Mucosa of stomach (tissue), 1 donor: ENCODE measurements around the gene FNBP1.

ENCODE experiments used
- H3K27me3 ChIP-seq: one replicate; pipeline ENCODE4 v1.7.0; 2013; ENCODE audit warnings: mild to moderate bottlenecking, low read length; ENCODE audit not compliant: control insufficient read depth, insufficient read depth
- H3K36me3 ChIP-seq: one replicate; pipeline ENCODE4 v1.7.0; 2013; ENCODE audit warnings: low read length; ENCODE audit not compliant: control insufficient read depth, insufficient read depth
- H3K4me1 ChIP-seq: one replicate; pipeline ENCODE4 v1.7.0; 2013; ENCODE audit warnings: mild to moderate bottlenecking, low read length; ENCODE audit not compliant: control insufficient read depth, insufficient read depth
- H3K4me3 ChIP-seq: one replicate; pipeline ENCODE4 v1.7.0; 2013; ENCODE audit warnings: low read length
- H3K9ac ChIP-seq: one replicate; pipeline ENCODE4 v1.7.0; 2013; ENCODE audit warnings: mild to moderate bottlenecking, low read length, moderate library complexity
- H3K9me3 ChIP-seq: one replicate; pipeline ENCODE4 v1.7.0; 2013; ENCODE audit warnings: mild to moderate bottlenecking, low read length, moderate library complexity; ENCODE audit not compliant: control insufficient read depth
- donor health status: Pancreatic carcinoma.

The FNBP1 gene

GRCh38 chr9:129886226-129887174, 156.5 kb downstream of the FNBP1 start:
- H3K9ac ChIP-seq = peak overlapping the region; percentile 33
- H3K36me3 ChIP-seq = no peaks in the 10 kb centered on the region
- H3K4me3 ChIP-seq = no peak overlapping the region
- H3K4me1 ChIP-seq = peaks cover 28% of the 10 kb centered on the region
- H3K9me3 ChIP-seq = no peaks in the 10 kb centered on the region
- no peaks in the 10 kb centered on the region for H3K27me3 ChIP-seq

- Histone ChIP-seq H3K4me3 (peak overlapping the region; percentile 34), H3K36me3 (peaks cover 4% of the 10 kb centered on the region), H3K9me3 (no peaks in the 10 kb centered on the region), H3K9ac (peak overlapping the region; percentile 61), H3K27me3 (no peaks in the 10 kb centered on the region), H3K4me1 (peaks cover 28% of the 10 kb centered on the region)
These were observed 157.3 kb downstream of the FNBP1 start for GRCh38 chr9:129885670-129886106.

- Histone ChIP-seq H3K9me3 (no peaks in the 10 kb centered on the region), H3K27me3 (no peaks in the 10 kb centered on the region), H3K4me3 (peak overlapping the region; percentile 34), H3K9ac (peak overlapping the region; percentile 61), H3K36me3 (peaks cover 4% of the 10 kb centered on the region), H3K4me1 (peaks cover 28% of the 10 kb centered on the region)
These were observed 157.8 kb downstream of the FNBP1 start for GRCh38 chr9:129885018-129885669.

- Histone ChIP-seq H3K27me3 (no peaks in the 10 kb centered on the region), H3K9ac (peak overlapping the region; percentile 61), H3K9me3 (no peaks in the 10 kb centered on the region), H3K4me3 (peak overlapping the region; percentile 34), H3K4me1 (peaks cover 28% of the 10 kb centered on the region), H3K36me3 (peaks cover 4% of the 10 kb centered on the region)
These were observed 158.6 kb downstream of the FNBP1 start for GRCh38 chr9:129884220-129885017.

- Histone ChIP-seq H3K9me3 (no peaks in the 10 kb centered on the region), H3K27me3 (no peaks in the 10 kb centered on the region), H3K9ac (no peak overlapping the region), H3K4me3 (no peak overlapping the region), H3K4me1 (peaks cover 26% of the 10 kb centered on the region), H3K36me3 (peaks cover 4% of the 10 kb centered on the region)
These were observed 161.3 kb downstream of the FNBP1 start for GRCh38 chr9:129881547-129882324.

- H3K4me1 ChIP-seq = peaks cover 19% of the 10 kb centered on the region
- peaks cover 4% of the 10 kb centered on the region for H3K36me3 ChIP-seq
- no peaks in the 10 kb centered on the region for H3K9me3 ChIP-seq
- H3K27me3 ChIP-seq = no peaks in the 10 kb centered on the region
- no peak overlapping the region for H3K9ac ChIP-seq
- no peak overlapping the region for H3K4me3 ChIP-seq
These were observed 162.1 kb downstream of the FNBP1 start for GRCh38 chr9:129880654-129881546.

GRCh38 chr9:129879991-129880653, 162.9 kb downstream of the FNBP1 start:
- Histone ChIP-seq H3K4me3 (no peak overlapping the region), H3K9ac (no peak overlapping the region), H3K27me3 (no peaks in the 10 kb centered on the region), H3K9me3 (no peaks in the 10 kb centered on the region), H3K4me1 (peaks cover 13% of the 10 kb centered on the region), H3K36me3 (peaks cover 10% of the 10 kb centered on the region)

GRCh38 chr9:129879103-129879699, 163.8 kb downstream of the FNBP1 start:
- Histone ChIP-seq H3K36me3 (peaks cover 10% of the 10 kb centered on the region), H3K9ac (no peak overlapping the region), H3K4me3 (no peak overlapping the region), H3K27me3 (no peaks in the 10 kb centered on the region), H3K4me1 (peaks cover 5% of the 10 kb centered on the region), H3K9me3 (no peaks in the 10 kb centered on the region)

- Histone ChIP-seq H3K27me3 (no peaks in the 10 kb centered on the region), H3K4me3 (no peak overlapping the region), H3K9me3 (no peaks in the 10 kb centered on the region), H3K36me3 (peaks cover 10% of the 10 kb centered on the region), H3K4me1 (no peaks in the 10 kb centered on the region), H3K9ac (no peak overlapping the region)
These were observed 164.7 kb downstream of the FNBP1 start for GRCh38 chr9:129878291-129878690.

- Histone ChIP-seq H3K9me3 (no peaks in the 10 kb centered on the region), H3K4me1 (no peaks in the 10 kb centered on the region), H3K36me3 (peaks cover 10% of the 10 kb centered on the region), H3K4me3 (no peak overlapping the region), H3K9ac (no peak overlapping the region), H3K27me3 (no peaks in the 10 kb centered on the region)
These were observed 166.2 kb downstream of the FNBP1 start for GRCh38 chr9:129876815-129877214.
